ENCODE measurements around the gene SFTPD. TPM values are rescaled to one million over a fixed set of nuclear protein-coding genes. Genes with fewer than 3 reads are reported as not detected.

The SFTPD gene
- polyA plus RNA-seq, 3 donors = 0.83 to 1.5 (median 0.88) TPM

Other genes with a start within 250 kb of the SFTPD start
- gene NUTM2B, start 245.9 kb downstream of the SFTPD start, polyA plus RNA-seq (ENCODE audit: insufficient read length in 3 of 3) = 1 to 10 TPM in 2 of 3 donors, under 1 TPM in 1; 0.84 to 5.1 (median 4.6) TPM
- 1 to 10 TPM in 1 of 3 donors, under 1 TPM in 2; 0.23 to 1.2 (median 0.81) TPM for gene NUTM2E, start 122.4 kb downstream of the SFTPD start, polyA plus RNA-seq (ENCODE audit: insufficient read length in 3 of 3)
- 10 to 100 TPM; 52.1 to 62.0 (median 58.7) TPM for gene TMEM254, start 129.6 kb upstream of the SFTPD start, polyA plus RNA-seq (ENCODE audit: insufficient read length in 3 of 3)
- gene PLAC9, start 183.6 kb upstream of the SFTPD start, polyA plus RNA-seq (ENCODE audit: insufficient read length in 3 of 3) = 10 to 100 TPM; 29.1 to 31.7 (median 30.8) TPM

Measured in renal pelvis (tissue), 3 donors.